Endothelial cell of umbilical vein (primary cell): ENCODE results near the gene UROC1. TPM values are rescaled to one million over a fixed set of nuclear protein-coding genes. Genes with fewer than 3 reads are reported as not detected.

Experiments
- BruUV-seq: library from RNA; stranded (reverse); fragments of 400-500 nt; replicated peaks from 2 replicates; lab custom pipeline; 2021; lab: Mats Ljungman, UMichigan
- CTCF ChIA-PET: fragments of 300-600, 350-600 bp; sonication (Branson Sonifier 250); formaldehyde crosslinking; loops from one replicate; lab custom pipeline; 2021; ENCODE audit warnings: antibody characterized with exemption, inconsistent platforms; lab: Charles Lee
- POLR2A ChIA-PET: fragments of 300-600, 350-600 bp; sonication (Branson Sonifier 250); formaldehyde crosslinking; loops from one replicate; lab custom pipeline; 2021; ENCODE audit warnings: antibody characterized with exemption, inconsistent platforms; lab: Charles Lee
- DNase-seq: peaks from one replicate; pipeline ENCODE4 v3.0.0-alpha.2; 2011; ENCODE audit warnings: low read depth, low spot score
- FAIRE-seq: peaks from 2 replicates; lab custom pipeline; 2011; peaks lifted over from hg19 to GRCh38; lab: Jason Lieb, UNC
- H2AFZ ChIP-seq: 2 replicates; pipeline ENCODE4 v1.6.0; 2012; ENCODE audit warnings: low read depth, low read length, control low read depth, inconsistent platforms
- H3K27ac ChIP-seq: 2 replicates; pipeline ENCODE4 v1.5.1; 2011; ENCODE audit warnings: low read depth, mild to moderate bottlenecking, control low read depth, low read length, moderate library complexity; ENCODE audit not compliant: insufficient read depth
- H3K27me3 ChIP-seq, 2 experiments: 2 replicates each; pipeline versions ENCODE4 v1.6.0 to v1.6.1; 2011; ENCODE audit warnings: low read length in 2 of 2, mixed read lengths in 1 of 2; ENCODE audit not compliant: control insufficient read depth in 2 of 2, insufficient read depth in 2 of 2
- H3K36me3 ChIP-seq, 2 experiments: 2 replicates in 1 of 2; 3 replicates in 1 of 2; pipeline ENCODE4 v1.5.1; 2011; ENCODE audit warnings: low read length in 2 of 2, mild to moderate bottlenecking in 1 of 2, moderate library complexity in 1 of 2; ENCODE audit not compliant: control insufficient read depth in 2 of 2, insufficient read depth in 2 of 2; ENCODE audit errors: extremely low read depth in 1 of 2
- H3K4me1 ChIP-seq: 3 replicates; pipeline ENCODE4 v1.5.1; 2011; ENCODE audit warnings: mild to moderate bottlenecking, low read length; ENCODE audit not compliant: control insufficient read depth, insufficient read depth; ENCODE audit errors: extremely low read depth
- H3K4me2 ChIP-seq: 2 replicates; pipeline ENCODE4 v1.6.1; 2011; ENCODE audit warnings: low read length, control low read depth, mixed read lengths; ENCODE audit not compliant: insufficient read depth
- H3K4me3 ChIP-seq, 3 experiments: fragments of 200-600 bp in 1 of 3; sonication (generic), shearing (Covaris generic) in 1 of 3; replicated peaks in 1 of 3; 2 replicates each; pipeline ENCODE4 v1.5.1; 2011 to 2016; ENCODE audit warnings: control low read depth in 3 of 3, low read length in 3 of 3, mild to moderate bottlenecking in 2 of 3, inconsistent platforms in 1 of 3, low read depth in 1 of 3, moderate library complexity in 1 of 3; ENCODE audit not compliant: insufficient read depth in 1 of 3
- H3K79me2 ChIP-seq: 2 replicates; pipeline ENCODE4 v1.6.0; 2012; ENCODE audit warnings: low read length, inconsistent platforms; ENCODE audit not compliant: control insufficient read depth, insufficient read depth
- H3K9ac ChIP-seq: replicated peaks from 2 replicates; pipeline ENCODE3; 2011; ENCODE audit warnings: low read length, control low read depth; ENCODE audit not compliant: insufficient read depth; ENCODE audit errors: extremely low read depth
- H3K9me1 ChIP-seq: replicated peaks from 3 replicates; pipeline ENCODE4 v1.6.0; 2011; ENCODE audit warnings: mild to moderate bottlenecking, low read length; ENCODE audit not compliant: control insufficient read depth, insufficient read depth; ENCODE audit errors: extremely low read depth
- H3K9me3 ChIP-seq: replicated peaks from 2 replicates; pipeline ENCODE4 v1.5.1; 2012; ENCODE audit warnings: low read length, inconsistent platforms; ENCODE audit not compliant: control insufficient read depth, insufficient read depth
- H4K20me1 ChIP-seq: replicated peaks from 2 replicates; pipeline ENCODE3; 2011; ENCODE audit warnings: mild to moderate bottlenecking, low read length; ENCODE audit not compliant: control insufficient read depth, insufficient read depth; ENCODE audit errors: extremely low read depth
- CTCF ChIP-seq, 2 donors: IDR thresholded peaks; 1 replicate in 1 of 2; 2 replicates in 1 of 2; pipeline ENCODE4 v1.5.1; 2011; ENCODE audit warnings: low read length in 2 of 2, mild to moderate bottlenecking in 2 of 2, moderate library complexity in 2 of 2, control low read depth in 1 of 2, inconsistent platforms in 1 of 2, low read depth in 1 of 2; ENCODE audit not compliant: insufficient read depth in 1 of 2; ENCODE audit errors: extremely low read depth in 1 of 2
- EZH2 ChIP-seq: IDR thresholded peaks from 2 replicates; pipeline ENCODE4 v1.6.1; 2012; ENCODE audit warnings: borderline replicate concordance, low read depth, mild to moderate bottlenecking, moderate library complexity, low read length, inconsistent platforms; ENCODE audit not compliant: severe bottlenecking
- FOS ChIP-seq: IDR thresholded peaks from 2 replicates; pipeline ENCODE4 v1.6.1; 2011; ENCODE audit warnings: mild to moderate bottlenecking, low read length, moderate library complexity, borderline replicate concordance; ENCODE audit not compliant: insufficient read depth
- GATA2 ChIP-seq: IDR thresholded peaks from 2 replicates; pipeline ENCODE4 v1.7.0; 2011; ENCODE audit warnings: low read depth, mild to moderate bottlenecking, moderate library complexity, mixed read lengths, low read length; ENCODE audit not compliant: insufficient read length, insufficient read depth
- JUN ChIP-seq: IDR thresholded peaks from 2 replicates; pipeline ENCODE4 v1.6.1; 2011; ENCODE audit warnings: borderline replicate concordance, low read depth; ENCODE audit not compliant: insufficient read length, insufficient read depth
- MYC ChIP-seq: IDR thresholded peaks from one replicate; pipeline ENCODE4 v1.6.1; 2011; ENCODE audit warnings: mild to moderate bottlenecking, low read depth, low read length
- POLR2A ChIP-seq: IDR thresholded peaks from 2 replicates; pipeline ENCODE4 v1.6.1; 2012; ENCODE audit warnings: low read depth, mild to moderate bottlenecking, control low read depth, low read length
- POLR2AphosphoS5 ChIP-seq: IDR thresholded peaks from 2 replicates; pipeline ENCODE4 v1.6.1; 2012; ENCODE audit warnings: low read depth, mild to moderate bottlenecking, control low read depth, low read length, moderate library complexity; ENCODE audit not compliant: insufficient read depth
- dilution Hi-C: fragments of 300-500 bp; cut with MboI; formaldehyde crosslinking; loops from one replicate; pipeline ENCODE4 v1.15.0; 2019; ENCODE audit warnings: low sequenced_read_pairs; ENCODE audit not compliant: extremely low pct_ligation_motif_present
- intact Hi-C: fragments of 100-400 bp; cut with micrococcal nuclease; formaldehyde crosslinking; loops from one replicate; pipeline ENCODE4 v1.10.0; 2022
- polyA plus RNA-seq, 4 experiments: library from polyadenylated mRNA; depleted of rRNA in 3 of 4; stranded (reverse) in 3 of 4; unstranded in 1 of 4; fragments of >200 nt; gene quantifications; 2 replicates each; pipeline versions ENCODE4 v1.2.1 to v1.2.3, GENCODE V29; 2011 to 2012; ENCODE audit warnings: missing spikeins in 1 of 4
- total RNA-seq: library from RNA; stranded (reverse); gene quantifications from 2 replicates; pipeline ENCODE4 v1.2.3, GENCODE V29; 2021
- TF ChIP-seq, protein P1 (sequence below): IDR thresholded peaks from 2 replicates; pipeline ENCODE4 v1.6.1; 2011; ENCODE audit not compliant: insufficient read depth, insufficient read length

The UROC1 gene
- total and polyA plus RNA-seq, 2 donors (not counting 3 experiments of a cell fraction or from before 2014, with no cell fraction given): not detected

DNA sequence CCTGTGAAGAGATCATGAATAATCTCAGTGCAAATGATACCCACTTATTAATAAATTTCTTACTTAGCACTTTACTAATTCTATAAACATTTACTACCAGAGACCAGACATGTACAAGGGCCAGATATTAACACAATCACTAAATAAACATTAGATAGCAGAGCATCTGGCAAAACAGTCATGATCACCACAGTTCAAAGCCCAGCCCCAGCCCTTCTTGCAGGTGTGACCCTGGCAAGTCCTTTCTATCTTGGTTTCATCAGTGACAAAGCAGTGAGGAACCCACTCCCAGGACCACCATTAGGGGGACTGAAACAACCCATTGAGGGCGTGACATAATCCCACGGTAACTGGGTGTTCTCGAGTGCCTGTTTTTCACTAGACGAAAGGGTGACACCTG lies 53.5 kb downstream of the UROC1 start:
- intact Hi-C loops (no loop called here), dilution Hi-C loops (no loop called here)
- no peaks in the 10 kb centered on the region for H3K4me1 ChIP-seq
- CTCF ChIA-PET: no interaction called here
- BruUV-seq: no TSS peak
- no peak overlapping the region for H3K9ac ChIP-seq
- POLR2A ChIA-PET: no interaction called here
- peaks cover 21 to 67% of the 10 kb centered on the region in 2 experiments for H3K36me3 ChIP-seq
- H3K27ac ChIP-seq: no peak overlapping the region
- H3K9me3 ChIP-seq: no peaks in the 10 kb centered on the region
- DNase-seq: no peak
- no peak for TF ChIP-seq EZH2
- FAIRE-seq: no peak
- peaks cover 14% of the 10 kb centered on the region for H3K79me2 ChIP-seq
- H3K27me3 ChIP-seq: no peaks in the 10 kb centered on the region
- H2AFZ ChIP-seq: no peak overlapping the region
- no peaks in the 10 kb centered on the region for H4K20me1 ChIP-seq
- no peaks in the 10 kb centered on the region for H3K9me1 ChIP-seq
- no peak overlapping the region for H3K4me3 ChIP-seq
- H3K4me2 ChIP-seq: no peak overlapping the region

DNA sequence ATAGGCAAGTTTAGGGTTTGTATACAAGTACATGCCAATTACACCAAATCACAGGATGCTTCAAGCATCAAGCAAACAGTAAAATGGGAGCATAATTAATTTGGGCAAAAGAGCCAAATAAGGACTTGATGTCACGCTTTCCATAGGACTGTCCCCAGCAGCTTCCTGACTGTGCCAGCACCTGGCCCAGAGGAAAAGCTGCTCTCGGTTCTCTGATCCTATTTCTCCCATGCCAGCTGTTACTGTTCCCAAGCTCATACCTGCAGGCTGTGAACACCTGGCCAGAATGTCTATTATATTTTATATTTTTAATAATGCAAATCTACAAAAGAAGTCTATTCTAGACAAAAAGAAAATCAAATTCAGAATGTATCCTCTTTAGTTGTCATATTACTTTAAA lies 54.1 kb downstream of the UROC1 start:
- H3K9me3 ChIP-seq: no peaks in the 10 kb centered on the region
- no peak overlapping the region for H3K27ac ChIP-seq
- dilution Hi-C loops (no loop called here), intact Hi-C loops (no loop called here)
- H3K27me3 ChIP-seq: no peaks in the 10 kb centered on the region
- H4K20me1 ChIP-seq: no peaks in the 10 kb centered on the region
- H3K9me1 ChIP-seq: no peaks in the 10 kb centered on the region
- no peak for DNase-seq
- H3K4me3 ChIP-seq: no peak overlapping the region
- no peak for FAIRE-seq
- ChIA-PET CTCF (no interaction called here), POLR2A (no interaction called here)
- H3K4me2 ChIP-seq: no peak overlapping the region
- H2AFZ ChIP-seq: no peak overlapping the region
- no peak overlapping the region for H3K9ac ChIP-seq
- peaks cover 10% of the 10 kb centered on the region for H3K79me2 ChIP-seq
- TF ChIP-seq JUN: no peak
- TF ChIP-seq, protein P1, sequence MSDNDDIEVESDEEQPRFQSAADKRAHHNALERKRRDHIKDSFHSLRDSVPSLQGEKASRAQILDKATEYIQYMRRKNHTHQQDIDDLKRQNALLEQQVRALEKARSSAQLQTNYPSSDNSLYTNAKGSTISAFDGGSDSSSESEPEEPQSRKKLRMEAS: no peak
- no peak for TF ChIP-seq EZH2
- TF ChIP-seq GATA2: no peak
- TF ChIP-seq FOS: no peak
- TF ChIP-seq POLR2AphosphoS5: no peak
- no peak for TF ChIP-seq POLR2A
- no peak for TF ChIP-seq MYC
- TF ChIP-seq CTCF (IDR thresholded peaks at IDR 0.05; ENCODE audit: extremely low read depth in 1 of 2, insufficient read depth in 1 of 2, low read depth in 1 of 2, low read length in 2 of 2): no peak
- no TSS peak for BruUV-seq
- H3K4me1 ChIP-seq: no peaks in the 10 kb centered on the region
- H3K36me3 ChIP-seq: peaks cover 23 to 64% of the 10 kb centered on the region in 2 experiments
